Lung (tissue), 12 donors: ENCODE measurements around the gene DAAM1. TPM values are rescaled to one million over a fixed set of nuclear protein-coding genes. Genes with fewer than 3 reads are reported as not detected.

ENCODE experiments used
- ATAC-seq: fragments of 200-7000 bp; cut with Tn5 transposase; one replicate; pipeline ENCODE4 v1.9.1; 2020; ENCODE audit warnings: moderate number of reproducible peaks; ENCODE audit not compliant: insufficient read depth, low FRiP score
- DNase-seq, 3 donors: peaks; one replicate each; pipeline ENCODE4 v3.0.0-alpha.2; 2013 to 2017
- H3K27ac ChIP-seq, 2 donors: one replicate each; pipeline ENCODE4 v1.5.1; 2013; ENCODE audit warnings: mild to moderate bottlenecking in 2 of 2, moderate library complexity in 2 of 2, control low read depth in 1 of 2, inconsistent platforms in 1 of 2, low read depth in 1 of 2, low read length in 1 of 2
- H3K27me3 ChIP-seq, 3 donors: one replicate each; pipeline ENCODE4 v1.5.1; 2013; ENCODE audit warnings: low read length in 2 of 3; ENCODE audit not compliant: control insufficient read depth in 3 of 3, insufficient read depth in 3 of 3
- H3K36me3 ChIP-seq, 4 donors: one replicate each; pipeline ENCODE4 v1.5.1; 2013; ENCODE audit warnings: low read length in 4 of 4, mild to moderate bottlenecking in 1 of 4, moderate library complexity in 1 of 4; ENCODE audit not compliant: control insufficient read depth in 4 of 4, insufficient read depth in 4 of 4
- H3K4me1 ChIP-seq, 5 donors: one replicate each; pipeline ENCODE4 v1.5.1; 2013; ENCODE audit warnings: low read length in 5 of 5, mild to moderate bottlenecking in 2 of 5, moderate library complexity in 1 of 5; ENCODE audit not compliant: control insufficient read depth in 5 of 5, insufficient read depth in 5 of 5
- H3K4me3 ChIP-seq: one replicate; pipeline ENCODE4 v1.5.1; 2013; ENCODE audit warnings: mild to moderate bottlenecking, control low read depth, moderate library complexity
- H3K9ac ChIP-seq, 2 donors: one replicate each; pipeline ENCODE4 v1.5.1; 2013; ENCODE audit warnings: low read length in 2 of 2, control low read depth in 1 of 2; ENCODE audit not compliant: insufficient read depth in 1 of 2
- H3K9me3 ChIP-seq, 4 donors: one replicate each; pipeline ENCODE4 v1.5.1; 2013; ENCODE audit warnings: low read length in 3 of 4, mild to moderate bottlenecking in 1 of 4, moderate library complexity in 1 of 4; ENCODE audit not compliant: control insufficient read depth in 4 of 4, insufficient read depth in 3 of 4
- CTCF ChIP-seq: IDR thresholded peaks from 2 replicates; pipeline ENCODE4 v1.5.1; 2012; ENCODE audit warnings: mild to moderate bottlenecking; ENCODE audit errors: control extremely low read depth, extremely low read depth
- WGBS, 2 donors: extraction: QIAGEN DNeasy Blood & Tissue Kit; methylation state at CpG; one replicate each; pipeline ENCODE4 v1.1.7; 2013; 5-methylcytosine and 5-hydroxymethylcytosine counted together
- polyA plus RNA-seq, 2 donors: library from polyadenylated mRNA; stranded (reverse); fragments of 200-250 nt; gene quantifications; one replicate each; pipeline ENCODE4 v1.2.1, GENCODE V29; 2013
- total RNA-seq, 2 donors: library from RNA; depleted of rRNA in 1 of 2; stranded (reverse); fragments of >200 nt in 1 of 2; gene quantifications; one replicate each; pipeline ENCODE4 v1.2.1, GENCODE V29; 2014 to 2021
- donor health status: control.
- donor health status: control.
- donor health status: Bipolar disorder and iron deficiency.
- donor health status: healthy.
- donor health status: DM: yes; HTN: yes; CAD: no.

The DAAM1 gene
- total and polyA plus RNA-seq, 4 donors: 10.3 to 84.6 (median 32.6) TPM

GRCh38 chr14:59206892-59207291, 18.4 kb downstream of the DAAM1 start:
- no peak for DNase-seq
- peaks cover 0 to 41% (median 8%) of the 10 kb centered on the region in 5 donors for H3K4me1 ChIP-seq
- no peak for TF ChIP-seq CTCF
- no peaks in the 10 kb centered on the region for H3K27me3 ChIP-seq
- H3K9me3 ChIP-seq: no peaks in the 10 kb centered on the region
- 95 to 97% methylated on average over 2 of the region's 2 CpGs for WGBS, 2 donors
- no peak overlapping the region for H3K9ac ChIP-seq
- no peak for ATAC-seq
- no peak overlapping the region for H3K27ac ChIP-seq
- H3K36me3 ChIP-seq: peaks cover 0 to 3% (median 0%) of the 10 kb centered on the region in 4 donors
- H3K4me3 ChIP-seq: no peak overlapping the region

- no peak overlapping the region for H3K9ac ChIP-seq
- peaks cover 0 to 3% (median 0%) of the 10 kb centered on the region in 4 donors for H3K36me3 ChIP-seq
- no peak overlapping the region for H3K27ac ChIP-seq
- no peaks in the 10 kb centered on the region for H3K9me3 ChIP-seq
- 84 to 86% methylated on average over 5 of the region's 5 CpGs for WGBS, 2 donors
- DNase-seq (no peak), ATAC-seq (no peak)
- TF ChIP-seq CTCF: no peak
- H3K27me3 ChIP-seq: no peaks in the 10 kb centered on the region
- peaks cover 4 to 47% (median 11%) of the 10 kb centered on the region in 5 donors for H3K4me1 ChIP-seq
- no peak overlapping the region for H3K4me3 ChIP-seq
Observed at GRCh38 chr14:59207506-59207933, 19.1 kb downstream of the DAAM1 start.

DNA sequence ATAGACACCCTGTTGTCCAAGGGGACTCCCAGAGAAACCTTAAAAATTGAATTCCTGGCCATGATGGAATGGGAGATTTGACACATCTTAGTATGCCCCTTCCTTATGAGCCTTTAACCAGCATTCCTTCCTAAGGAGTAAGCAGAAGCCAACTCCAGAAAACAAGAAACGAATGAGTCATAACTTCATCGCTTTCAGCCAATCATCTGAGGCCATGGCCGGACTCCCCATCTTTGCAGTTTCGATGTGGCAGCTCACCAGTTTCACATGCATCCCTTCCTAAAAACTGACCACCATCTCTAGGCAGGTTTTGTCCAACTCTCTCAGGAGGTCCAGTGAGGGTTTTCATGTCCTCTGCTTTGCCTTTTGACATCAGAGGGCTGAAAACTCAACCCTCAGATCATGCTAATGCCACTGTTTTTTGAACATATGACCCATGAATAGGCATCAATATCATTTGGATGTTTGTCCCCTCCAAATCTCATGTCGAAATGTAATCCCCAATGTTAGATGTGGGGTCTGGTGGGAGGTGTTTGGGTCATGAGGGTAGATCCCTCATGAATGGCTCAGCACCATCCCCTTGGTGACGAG, 19.9 kb downstream of the DAAM1 start:
- no peaks in the 10 kb centered on the region for H3K27me3 ChIP-seq
- no peak overlapping the region for H3K4me3 ChIP-seq
- no peaks in the 10 kb centered on the region for H3K9me3 ChIP-seq
- H3K4me1 ChIP-seq: peaks cover 4 to 51% (median 12%) of the 10 kb centered on the region in 5 donors
- ATAC-seq (no peak), DNase-seq (no peak)
- WGBS, 2 donors: 94 to 95% methylated on average over 6 of the region's 6 CpGs
- H3K27ac ChIP-seq: no peak overlapping the region
- no peak for TF ChIP-seq CTCF
- no peak overlapping the region for H3K9ac ChIP-seq
- H3K36me3 ChIP-seq: peaks cover 0 to 3% (median 0%) of the 10 kb centered on the region in 4 donors

- DNase-seq (no peak), ATAC-seq (no peak)
- 97 to 100% methylated on average over 1 of the region's 1 CpG for WGBS, 2 donors
- Histone ChIP-seq H3K4me1 (peaks cover 4 to 56% (median 14%) of the 10 kb centered on the region in 5 donors), H3K9me3 (no peaks in the 10 kb centered on the region), H3K36me3 (peaks cover 0 to 3% (median 0%) of the 10 kb centered on the region in 4 donors), H3K27ac (no peak overlapping the region), H3K4me3 (no peak overlapping the region), H3K27me3 (no peaks in the 10 kb centered on the region), H3K9ac (no peak overlapping the region)
- no peak for TF ChIP-seq CTCF
Observed at GRCh38 chr14:59208954-59209353, 20.5 kb downstream of the DAAM1 start.
